ENCODE data around the gene CYP2R1.

DNA sequence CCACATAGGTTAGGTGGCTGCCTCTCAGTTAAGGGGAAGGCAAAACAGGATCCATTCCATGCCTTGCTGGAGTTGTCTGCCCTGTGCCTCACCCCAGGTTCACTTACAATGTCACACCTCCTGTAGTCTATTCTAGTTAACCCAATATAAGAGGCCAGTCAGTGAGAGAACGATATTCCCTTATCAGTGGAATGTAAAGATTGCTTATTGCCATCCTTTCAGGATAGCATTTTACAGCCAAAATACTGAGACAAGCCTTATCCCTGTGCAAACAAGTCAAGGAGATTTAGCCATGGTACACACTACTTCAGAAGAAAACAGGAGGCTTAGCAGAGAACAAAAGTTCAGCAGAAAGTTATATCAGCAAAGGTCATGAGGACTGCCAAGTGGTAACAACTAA is 5.5 kb downstream of the CYP2R1 start:
- TF ChIP-seq POLR2A (IDR thresholded peaks at IDR 0.05) = no peak
- TF ChIP-seq, protein P1, sequence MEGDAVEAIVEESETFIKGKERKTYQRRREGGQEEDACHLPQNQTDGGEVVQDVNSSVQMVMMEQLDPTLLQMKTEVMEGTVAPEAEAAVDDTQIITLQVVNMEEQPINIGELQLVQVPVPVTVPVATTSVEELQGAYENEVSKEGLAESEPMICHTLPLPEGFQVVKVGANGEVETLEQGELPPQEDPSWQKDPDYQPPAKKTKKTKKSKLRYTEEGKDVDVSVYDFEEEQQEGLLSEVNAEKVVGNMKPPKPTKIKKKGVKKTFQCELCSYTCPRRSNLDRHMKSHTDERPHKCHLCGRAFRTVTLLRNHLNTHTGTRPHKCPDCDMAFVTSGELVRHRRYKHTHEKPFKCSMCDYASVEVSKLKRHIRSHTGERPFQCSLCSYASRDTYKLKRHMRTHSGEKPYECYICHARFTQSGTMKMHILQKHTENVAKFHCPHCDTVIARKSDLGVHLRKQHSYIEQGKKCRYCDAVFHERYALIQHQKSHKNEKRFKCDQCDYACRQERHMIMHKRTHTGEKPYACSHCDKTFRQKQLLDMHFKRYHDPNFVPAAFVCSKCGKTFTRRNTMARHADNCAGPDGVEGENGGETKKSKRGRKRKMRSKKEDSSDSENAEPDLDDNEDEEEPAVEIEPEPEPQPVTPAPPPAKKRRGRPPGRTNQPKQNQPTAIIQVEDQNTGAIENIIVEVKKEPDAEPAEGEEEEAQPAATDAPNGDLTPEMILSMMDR (IDR thresholded peaks at IDR 0.05) = no peak
